Stimulated activated CD4-positive, alpha-beta T cell treated with anti-CD3 and anti-CD28 coated beads, Interleukin-12 subunit alpha, Interleukin-12 subunit beta, amount 100 ng/mL, for 24 hours (primary cell): ENCODE measurements around the gene ADGRL2.

Source experiments
- DNase-seq, 2 experiments: peaks; one replicate each; pipeline ENCODE4 v3.0.0-alpha.2; 2020; ENCODE audit warnings: low read depth in 2 of 2

Gene ADGRL2

GRCh38 chr1:81982523-81982922 lies 181.8 kb downstream of the ADGRL2 start:
- no peak for DNase-seq

- no peak for DNase-seq
Observed at GRCh38 chr1:81989524-81989923, 188.8 kb downstream of the ADGRL2 start.

- DNase-seq, result no peak
Observed at GRCh38 chr1:81990241-81990640, 189.5 kb downstream of the ADGRL2 start.

GRCh38 chr1:81998165-81998564 lies 197.4 kb downstream of the ADGRL2 start:
- DNase-seq, result no peak

- DNase-seq, result no peak
Observed at GRCh38 chr1:81999364-81999763, 198.6 kb downstream of the ADGRL2 start.

- no peak for DNase-seq
Observed at GRCh38 chr1:82000221-82000620, 199.5 kb downstream of the ADGRL2 start.

- no peak for DNase-seq
Observed at GRCh38 chr1:82001345-82001744, 200.6 kb downstream of the ADGRL2 start.

GRCh38 chr1:82007804-82008203 lies 207.1 kb downstream of the ADGRL2 start:
- DNase-seq, result no peak

- no peak for DNase-seq
Observed at GRCh38 chr1:82013702-82014101, 213.0 kb downstream of the ADGRL2 start.

- no peak for DNase-seq
Observed at GRCh38 chr1:82015444-82015843, 214.7 kb downstream of the ADGRL2 start.

GRCh38 chr1:82018319-82018718 lies 217.6 kb downstream of the ADGRL2 start:
- DNase-seq, result no peak

GRCh38 chr1:82019508-82019907 lies 218.8 kb downstream of the ADGRL2 start:
- DNase-seq, result no peak

GRCh38 chr1:82030830-82031229 lies 230.1 kb downstream of the ADGRL2 start:
- DNase-seq, result no peak

GRCh38 chr1:82032068-82032467 lies 231.3 kb downstream of the ADGRL2 start:
- DNase-seq, result no peak

- no peak for DNase-seq
Observed at GRCh38 chr1:82034812-82035211, 234.1 kb downstream of the ADGRL2 start.
